NCI-H1417 treated with DMSO at 0.1 percent for 48 hours (cell line): Measurements from ENCODE around the gene APPBP2.
"Not testable (repeated sequence)": the region's sequence is repeated elsewhere in the genome, so short reads cannot be mapped to it uniquely, and the experiment has no call there.

ENCODE experiments used
- DNase-seq: peaks from one replicate; lab custom pipeline; 2025; lab: John Stamatoyannopoulos, UW

APPBP2 gene

DNA sequence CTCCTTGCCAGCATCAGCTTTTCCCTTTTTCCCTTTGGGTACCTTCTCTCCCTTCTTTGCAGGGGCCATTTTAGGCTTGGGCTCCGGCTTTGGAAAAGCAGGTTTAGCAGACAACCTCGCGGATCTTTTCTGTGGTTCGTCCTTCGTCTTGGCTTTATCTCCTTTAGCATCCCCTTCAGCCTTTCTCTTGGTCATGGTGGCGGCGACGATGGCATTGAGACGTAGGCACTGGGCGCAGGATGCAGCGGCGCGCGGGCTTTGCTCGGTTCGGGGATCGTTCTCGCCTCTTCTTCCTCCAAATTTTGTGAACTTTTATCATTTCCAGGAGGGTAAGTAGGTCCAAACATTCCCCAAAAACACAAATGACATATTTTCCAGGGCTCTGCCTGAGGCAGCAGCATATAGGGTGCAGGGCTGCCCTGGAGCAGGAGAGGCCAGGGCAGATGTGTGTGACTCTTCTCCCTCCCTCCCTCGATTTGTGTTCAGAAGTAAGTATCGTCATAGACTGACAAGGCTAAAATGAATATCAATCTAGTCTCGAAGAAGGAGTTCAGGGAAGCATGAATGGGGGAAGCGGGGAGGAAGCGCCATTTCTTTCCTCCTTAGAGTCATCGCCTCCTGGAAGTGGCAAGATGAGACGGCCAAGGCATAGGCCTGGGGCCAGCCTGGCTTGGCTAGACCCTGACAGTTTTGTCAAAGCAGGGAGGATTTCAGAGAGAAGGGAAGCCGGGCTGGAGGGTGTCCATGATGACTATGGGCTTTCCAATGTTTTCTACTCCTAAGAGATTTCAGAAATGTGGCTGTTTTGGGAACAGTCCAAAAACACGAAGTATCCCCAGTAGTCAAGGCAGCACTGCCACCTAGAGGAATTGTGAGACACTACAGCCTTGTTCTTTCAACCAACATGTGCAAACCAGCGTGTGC is 90.5 kb downstream of the APPBP2 start:
- peak; percentile 16 for DNase-seq

DNA sequence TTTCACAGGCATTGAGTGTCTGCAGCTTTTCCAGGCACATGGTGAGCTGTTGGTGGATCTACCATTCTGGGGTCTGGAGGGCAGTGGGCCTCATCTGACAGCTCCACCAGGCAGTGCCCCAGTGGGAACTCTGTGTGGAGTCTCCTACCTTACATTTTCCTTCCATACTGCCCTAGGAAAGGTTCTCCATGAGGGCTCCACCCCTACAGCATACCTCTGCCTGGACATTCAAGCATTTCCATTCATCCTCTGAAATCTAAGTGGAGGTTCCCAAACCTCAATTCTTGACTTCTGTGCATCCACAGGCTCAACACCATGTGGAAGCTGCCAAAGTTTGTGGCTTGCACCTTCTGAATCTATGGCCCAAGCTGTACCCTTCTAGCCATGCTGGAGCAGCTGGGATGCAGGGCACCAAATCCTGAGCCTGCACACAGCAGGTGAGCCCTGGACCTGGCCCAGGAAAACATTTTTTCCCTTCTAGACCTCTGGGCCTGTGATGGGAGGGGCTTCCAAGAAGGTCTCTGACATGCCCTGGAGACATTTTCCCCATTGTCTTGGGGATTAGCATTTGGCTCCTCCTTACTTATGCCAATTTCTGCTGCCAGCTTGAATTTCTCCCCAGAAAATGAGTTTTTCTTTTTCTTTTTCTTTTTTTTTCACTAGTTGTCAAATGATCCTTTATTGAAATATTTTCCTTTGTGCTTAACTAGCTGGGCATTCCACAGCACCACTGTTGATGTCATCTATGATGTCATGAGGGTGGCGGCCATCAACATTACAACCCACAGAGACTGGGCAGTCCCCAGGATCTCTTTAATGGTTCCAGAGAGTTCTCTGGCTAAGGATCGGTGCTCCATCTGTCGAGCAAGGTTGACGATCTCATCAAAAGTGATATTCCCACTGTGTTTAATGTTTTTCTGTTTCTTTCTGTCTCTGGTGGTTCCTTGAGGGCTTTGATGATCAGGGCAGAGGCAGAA is 92.7 kb downstream of the APPBP2 start:
- DNase-seq, result not testable (repeated sequence)

DNA sequence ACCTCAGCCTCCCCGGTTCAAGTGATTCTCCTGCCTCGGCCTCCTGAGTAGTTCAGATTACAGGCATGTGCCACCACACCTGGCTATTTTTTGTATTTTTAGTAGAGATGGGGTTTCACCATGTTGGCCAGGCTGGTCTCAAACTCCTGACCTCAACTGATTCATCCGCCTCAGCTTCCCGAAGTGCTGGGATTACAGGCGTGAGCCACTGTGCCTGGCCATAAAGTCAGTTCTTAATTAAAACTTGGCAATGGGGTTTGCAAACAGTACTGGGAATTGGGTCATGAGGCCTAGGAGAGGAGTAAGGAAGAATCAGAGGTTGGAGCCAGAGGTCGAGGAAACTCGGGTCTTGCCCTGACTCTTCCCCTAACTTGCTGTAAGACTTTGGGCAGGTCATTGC is 95.5 kb downstream of the APPBP2 start:
- not testable (repeated sequence) for DNase-seq

DNA sequence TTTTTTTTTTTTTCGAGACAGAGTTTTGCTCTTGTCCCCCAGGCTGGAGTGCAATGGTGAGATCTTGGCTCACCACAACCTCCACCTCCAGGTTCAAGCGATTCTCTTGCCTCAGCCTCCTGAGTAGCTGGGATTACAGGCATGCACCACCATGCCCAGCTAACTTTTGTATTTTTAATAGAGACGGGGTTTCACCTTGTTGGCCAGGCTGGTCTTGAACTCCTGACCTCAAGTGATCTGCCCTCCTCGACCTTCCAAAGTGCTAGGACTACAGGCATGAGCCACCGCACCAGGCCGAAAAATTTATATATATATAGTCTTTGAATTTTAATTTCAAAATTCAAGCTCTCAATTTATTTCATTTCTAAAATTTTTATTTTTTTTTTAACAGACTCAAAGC is 97.6 kb downstream of the APPBP2 start:
- not testable (repeated sequence) for DNase-seq

DNA sequence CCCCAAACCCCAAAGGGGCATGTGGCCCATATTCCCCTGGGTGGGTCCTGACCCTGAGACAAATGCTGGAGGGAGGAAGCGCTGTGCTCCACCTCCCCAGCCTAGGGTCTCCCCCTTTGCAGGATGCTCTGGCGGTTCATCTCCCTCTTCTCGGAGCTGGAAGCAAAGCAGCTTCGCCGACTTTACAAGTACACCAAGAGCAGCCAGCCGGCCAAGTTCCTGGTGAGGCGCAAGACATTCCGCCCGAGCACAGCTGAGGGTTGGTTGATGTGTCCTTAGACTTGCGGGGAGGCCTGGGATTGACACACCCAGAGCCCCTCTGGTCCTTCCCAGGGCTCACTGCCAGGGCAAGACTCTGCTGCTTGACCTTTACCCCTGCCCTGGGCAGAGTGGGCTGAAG is 99.4 kb downstream of the APPBP2 start:
- no peak for DNase-seq

DNA sequence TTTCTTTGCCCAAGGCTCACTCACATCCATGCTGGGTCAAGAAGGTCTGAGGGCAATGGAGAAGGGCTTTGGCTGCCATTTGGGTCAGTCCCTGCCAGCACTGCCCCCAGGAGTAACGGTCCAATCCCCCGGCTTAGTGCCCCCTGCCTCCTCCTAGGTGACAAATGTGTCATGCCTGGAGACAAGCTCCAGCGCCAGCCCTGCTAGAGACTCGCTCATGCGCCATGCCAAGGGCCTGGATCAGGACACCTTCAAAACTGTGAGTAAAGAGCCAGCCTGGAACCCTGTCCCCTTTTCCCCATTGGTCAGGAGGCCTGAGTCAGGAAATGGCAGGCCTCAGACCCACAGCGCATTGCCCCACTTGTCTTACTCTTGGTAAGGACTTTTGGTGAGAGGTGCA is 100.4 kb downstream of the APPBP2 start:
- no peak for DNase-seq

DNA sequence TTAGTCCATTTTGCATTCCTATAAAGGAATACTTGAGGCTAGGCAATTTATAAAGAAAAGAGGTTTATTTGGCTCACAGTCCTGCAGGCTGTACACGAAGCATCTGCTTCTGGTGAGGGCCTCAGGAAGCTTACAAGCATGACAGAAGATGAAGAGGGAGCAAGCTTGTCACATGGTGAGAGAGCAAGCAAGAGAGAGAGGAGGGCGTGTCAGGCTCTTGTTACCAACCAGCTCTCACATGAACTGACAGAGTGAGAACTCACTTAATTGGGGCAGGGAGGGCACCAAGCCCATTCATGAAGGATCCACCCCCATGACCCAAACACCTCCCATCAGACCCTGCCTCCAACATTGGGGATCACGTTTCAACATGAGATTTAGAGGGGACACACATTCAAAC is 102.2 kb downstream of the APPBP2 start:
- no peak for DNase-seq

DNA sequence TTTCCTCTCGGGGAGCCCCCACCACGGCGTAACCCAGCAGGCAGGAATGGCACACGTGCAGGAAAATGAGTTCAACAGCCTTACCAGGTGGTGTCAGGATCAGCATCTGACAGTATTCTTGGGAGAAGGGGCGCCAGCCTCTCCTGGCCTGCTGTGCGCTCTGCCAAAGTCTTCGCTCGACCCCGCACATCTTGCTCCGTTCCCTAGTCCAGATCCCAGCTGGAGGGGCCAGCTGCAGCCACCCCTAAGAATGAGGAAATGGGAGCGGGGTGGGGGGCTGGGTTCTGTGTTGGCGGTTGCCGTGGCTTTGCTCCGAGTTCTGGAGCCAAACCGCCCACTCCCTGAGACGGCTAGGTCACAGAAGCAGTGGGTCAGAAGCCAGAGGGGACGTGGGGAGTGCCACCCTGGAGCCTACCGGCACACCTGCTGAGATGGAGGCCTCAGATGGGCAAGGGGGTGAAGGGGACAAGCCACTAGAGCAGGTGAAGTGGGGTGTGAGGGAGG is 103.8 kb downstream of the APPBP2 start, which contains the start of gene CHCT1:
Gene CHCT1 (plus strand): TSS at position 328 of the 504 bp plus-strand sequence. CDS start 104 bp downstream, at position 432.
- DNase-seq, result no peak

DNA sequence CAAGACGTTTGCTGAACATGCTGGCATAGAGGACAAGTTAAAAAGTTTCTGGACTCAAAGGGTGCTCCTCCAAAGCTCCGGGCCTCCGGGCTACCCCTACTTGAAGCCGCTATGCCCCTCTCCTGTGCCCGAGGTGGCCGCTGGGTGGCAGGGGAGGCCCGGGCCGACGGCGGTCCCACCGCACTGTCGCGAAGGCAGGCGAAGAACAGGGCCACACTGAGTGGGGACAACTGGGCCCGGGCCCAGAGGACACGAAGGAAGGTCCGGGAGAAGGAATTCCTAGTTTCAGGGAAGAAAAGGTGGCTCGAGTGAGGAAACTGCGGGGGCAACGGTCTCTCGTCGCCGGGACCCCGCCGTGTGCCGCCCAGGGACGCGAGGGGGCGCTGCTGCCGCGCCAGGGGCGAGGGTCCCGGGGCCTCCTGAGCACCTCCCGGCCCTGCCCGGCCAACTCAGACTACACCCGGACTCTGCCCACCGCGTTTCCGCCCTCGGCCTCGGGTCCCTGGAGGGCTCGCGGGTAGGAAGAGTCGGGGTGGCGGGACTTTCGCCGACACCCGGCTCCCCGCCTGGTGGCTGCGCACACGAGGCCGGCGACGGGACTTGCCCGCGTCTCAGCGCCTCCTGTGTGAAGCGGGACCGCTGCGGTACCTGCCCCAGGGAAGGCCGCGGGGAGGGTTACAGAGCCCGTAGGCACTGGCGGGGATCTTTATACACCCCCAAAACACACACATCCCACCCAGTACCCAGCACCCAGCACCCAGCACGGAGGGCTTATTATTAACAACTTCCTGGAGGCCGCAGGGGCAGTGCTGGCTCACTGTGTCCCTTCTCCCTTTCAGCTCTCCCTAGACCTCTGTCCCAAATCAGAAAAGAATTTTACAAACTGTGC is 104.5 kb downstream of the APPBP2 start:
- no peak for DNase-seq

DNA sequence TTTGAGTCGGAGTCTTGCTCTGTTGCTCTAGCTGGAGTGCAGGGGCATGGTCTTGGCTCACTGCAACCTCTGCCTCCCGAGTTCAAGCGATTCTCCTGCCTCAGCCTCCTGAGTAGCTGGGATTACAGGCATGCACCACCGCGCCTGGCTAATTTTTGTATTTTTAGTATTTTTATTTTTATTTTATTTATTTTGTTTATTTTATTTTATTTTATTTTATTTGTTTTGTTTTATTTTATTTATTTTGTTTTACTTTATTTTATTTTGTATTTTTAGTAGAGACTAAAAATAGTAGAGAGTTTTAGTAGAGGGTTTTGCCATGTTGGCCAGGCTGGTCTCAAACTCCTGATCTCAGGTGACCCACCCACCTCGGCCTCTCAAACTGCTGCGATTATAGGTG is 106.2 kb downstream of the APPBP2 start:
- DNase-seq, result not testable (repeated sequence)

DNA sequence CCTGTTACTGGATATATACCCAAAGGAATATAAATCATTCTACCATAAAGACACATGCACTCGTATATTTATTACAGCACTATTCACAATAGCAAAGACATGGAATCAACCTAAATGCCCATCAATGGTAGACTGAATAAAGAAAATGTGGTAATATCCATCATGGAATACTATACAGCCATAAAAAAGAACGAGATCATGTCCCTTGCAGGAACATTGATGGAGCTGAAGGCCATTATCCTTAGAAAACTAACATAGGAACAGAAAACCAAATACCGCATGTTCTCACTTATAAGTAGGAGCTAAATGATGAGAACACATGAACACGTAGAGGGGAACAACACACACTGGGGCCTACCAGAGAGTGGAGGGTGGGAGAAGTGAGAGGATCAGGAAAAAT is 107.0 kb downstream of the APPBP2 start:
- DNase-seq, result not testable (repeated sequence)

DNA sequence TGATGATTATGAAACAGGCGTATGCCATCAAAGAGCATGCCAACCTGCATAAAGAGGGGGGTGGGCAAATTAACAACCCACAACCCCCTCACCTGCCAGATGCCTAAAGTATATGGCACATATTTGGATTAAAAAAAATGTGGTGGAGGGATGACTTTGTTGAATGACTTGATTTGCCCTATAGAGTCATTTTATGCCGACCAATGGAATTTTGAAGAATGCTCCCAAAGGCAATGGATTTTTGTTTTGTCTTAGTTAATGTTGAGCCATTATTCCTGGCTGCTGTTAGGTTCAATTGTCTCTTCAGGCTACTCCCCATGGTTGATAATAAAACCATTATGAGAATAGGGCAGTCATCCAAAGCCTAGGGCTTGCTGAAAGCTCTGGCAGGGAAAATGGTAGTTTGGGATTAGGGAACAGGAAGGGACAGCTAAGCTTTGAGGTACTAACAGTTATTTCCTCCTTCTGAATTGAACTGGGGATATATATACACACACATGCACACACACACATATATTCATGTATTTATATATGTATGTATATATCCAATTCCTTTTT is 109.6 kb downstream of the APPBP2 start:
- DNase-seq, result no peak

DNA sequence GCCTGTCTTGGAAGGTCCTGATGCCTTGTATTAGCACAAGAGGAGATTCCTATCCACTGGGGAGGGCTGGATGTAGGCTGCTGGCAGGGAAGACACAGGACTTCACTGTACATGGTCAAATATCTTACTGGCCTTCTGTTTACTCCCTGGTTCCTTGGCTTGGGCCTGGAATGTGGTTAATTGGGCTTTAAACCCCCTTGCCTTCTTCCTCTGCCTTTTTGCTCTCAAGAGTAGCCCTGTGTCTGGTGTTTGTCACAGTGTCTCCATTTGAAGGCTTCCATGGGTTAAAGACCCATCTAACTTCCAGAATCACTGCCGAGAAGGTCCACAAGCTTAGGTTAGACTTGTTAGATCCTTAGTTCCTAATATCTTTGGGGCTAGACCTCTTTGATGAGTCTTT is 110.9 kb downstream of the APPBP2 start:
- DNase-seq, result no peak

DNA sequence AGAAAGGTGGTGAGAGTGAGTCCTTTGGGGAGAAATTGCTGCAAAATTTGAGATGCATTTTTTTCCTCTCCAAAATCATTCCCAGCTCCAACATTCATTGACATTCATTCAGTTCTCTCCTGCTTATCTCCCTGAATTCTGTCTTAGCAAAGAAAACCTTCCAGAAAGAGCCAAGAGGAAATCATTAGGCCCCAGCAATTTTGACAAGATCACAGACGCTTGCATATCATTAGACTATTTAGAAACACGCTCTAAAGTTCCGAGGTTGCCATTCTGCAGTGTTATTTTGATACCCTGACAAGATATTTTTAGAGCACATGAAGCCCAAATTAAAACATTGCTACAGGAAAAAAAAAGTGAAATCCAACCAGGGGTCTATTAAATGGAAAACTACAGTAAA is 113.3 kb downstream of the APPBP2 start:
- no peak for DNase-seq

DNA sequence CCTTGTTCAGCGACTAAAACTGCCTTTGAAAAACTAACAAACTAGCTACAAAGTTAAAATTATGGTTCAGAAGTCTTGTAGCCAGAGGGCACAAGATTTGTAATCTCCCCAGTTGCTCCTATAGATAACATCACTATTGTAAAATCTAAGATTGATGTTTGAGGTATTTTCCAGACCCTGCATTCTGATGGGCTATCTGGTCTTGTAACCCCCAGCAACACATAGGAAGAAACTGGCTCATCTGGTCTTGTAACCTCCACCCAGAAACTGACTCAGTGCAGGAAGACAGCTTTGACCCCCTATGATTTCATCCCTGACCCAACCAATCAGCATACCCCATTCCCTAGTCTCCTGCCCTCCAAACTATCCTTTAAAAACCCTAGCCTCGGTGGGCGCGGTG is 116.0 kb downstream of the APPBP2 start:
- DNase-seq, result no peak

DNA sequence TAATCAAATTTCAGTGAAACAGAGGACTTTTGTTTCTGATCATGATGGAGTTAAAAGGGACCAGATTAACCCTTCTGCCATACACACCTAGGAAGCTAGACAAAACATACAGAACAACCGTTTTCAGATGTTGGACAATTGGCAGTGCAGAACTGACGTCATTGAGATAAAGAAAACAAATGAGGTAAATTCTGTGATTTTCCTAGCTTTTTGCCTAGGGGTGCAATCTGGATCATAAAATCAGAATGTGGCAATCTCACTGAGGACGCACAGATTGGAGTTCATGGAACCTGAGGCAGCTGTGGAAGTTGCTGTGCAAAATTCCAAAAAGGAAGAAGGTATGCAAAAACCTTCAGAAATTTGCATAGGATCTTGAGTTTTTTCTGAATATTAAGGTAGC is 119.2 kb downstream of the APPBP2 start:
- no peak for DNase-seq

DNA sequence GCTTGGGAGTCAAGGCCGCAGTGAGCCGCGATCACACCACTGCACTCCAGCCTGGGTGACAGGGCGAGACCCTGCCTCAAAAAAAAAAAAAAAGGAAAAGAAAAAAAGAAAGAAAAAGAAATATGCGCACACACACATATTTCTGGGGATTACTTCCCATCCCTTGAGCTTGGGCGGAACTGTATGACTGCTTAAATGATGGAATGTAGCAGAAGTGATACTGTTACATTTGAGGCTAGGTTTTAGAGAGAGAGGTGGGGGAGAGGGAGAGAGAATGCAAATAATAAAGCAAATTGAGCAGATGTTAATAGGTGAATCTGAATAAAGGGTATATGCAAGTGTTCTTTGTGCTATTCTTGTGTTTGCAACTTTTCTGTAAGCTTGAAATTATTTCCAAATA is 122.1 kb downstream of the APPBP2 start:
- no peak for DNase-seq

DNA sequence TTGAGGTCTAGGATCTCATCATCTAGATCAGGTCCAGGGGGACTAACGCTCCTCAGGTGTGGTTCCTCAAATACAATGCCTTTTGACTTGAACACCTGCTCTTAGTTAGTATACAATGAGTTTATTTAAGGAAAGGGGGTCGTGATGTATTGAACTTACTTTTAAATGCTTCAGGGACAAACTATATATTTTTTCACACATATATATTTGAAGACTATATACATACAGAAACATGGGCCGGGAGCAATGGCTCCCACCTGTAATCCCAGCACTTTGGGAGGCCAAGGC is 122.6 kb downstream of the APPBP2 start:
- no peak for DNase-seq

DNA sequence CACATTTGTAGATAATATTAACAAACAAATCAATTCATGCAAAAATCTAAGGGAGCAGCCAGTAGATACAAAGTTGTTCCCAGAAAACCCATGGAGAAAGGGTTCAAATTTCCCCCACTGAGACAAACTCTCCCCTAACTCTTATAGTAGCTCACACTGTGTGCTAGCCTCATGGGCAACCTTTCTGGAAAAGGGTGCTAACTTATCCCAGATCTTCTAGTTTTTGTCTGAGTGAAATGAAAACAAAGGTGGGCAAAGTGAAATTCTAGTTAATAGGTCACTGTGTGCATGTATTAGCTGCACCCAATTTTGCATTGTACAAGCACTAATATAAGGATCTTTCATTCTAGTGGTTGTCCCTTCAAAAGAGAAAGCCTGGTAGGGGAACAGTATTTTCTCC is 124.2 kb downstream of the APPBP2 start:
- no peak for DNase-seq

DNA sequence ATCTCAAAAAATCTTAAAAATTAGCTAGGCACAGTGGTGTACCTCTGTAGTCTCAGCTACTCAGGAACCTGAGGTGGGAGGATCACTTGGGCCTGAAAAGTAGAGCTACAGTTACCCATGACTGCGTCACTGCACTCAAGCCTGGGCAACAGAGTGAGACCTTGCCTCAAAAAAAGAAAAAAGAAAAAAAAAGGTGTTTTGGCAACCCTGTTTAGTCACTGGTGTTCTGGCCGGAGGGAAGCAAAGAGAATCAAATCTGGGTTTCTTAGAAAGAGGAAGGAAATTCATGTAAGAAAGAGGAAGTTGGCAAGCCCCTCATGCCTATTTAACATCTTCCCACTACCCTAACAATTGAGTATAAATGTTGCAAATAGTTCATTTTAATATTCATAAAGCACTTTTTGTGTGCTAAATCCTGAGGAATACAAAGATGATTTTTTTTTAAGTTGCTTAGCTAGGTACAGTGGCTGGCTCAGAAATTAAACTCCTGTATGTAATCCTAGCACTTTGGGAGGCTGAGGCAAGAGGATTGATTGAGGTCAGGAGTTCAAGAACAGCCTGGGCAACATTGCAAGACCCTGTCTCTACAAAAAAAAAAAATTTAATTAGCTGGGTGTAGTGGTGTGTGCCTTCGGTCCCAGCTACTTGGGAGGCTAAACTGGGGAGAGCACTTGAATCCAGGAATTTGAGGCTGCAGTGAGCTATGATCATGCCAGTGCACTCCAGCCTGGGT is 127.6 kb downstream of the APPBP2 start:
- DNase-seq, result no peak

DNA sequence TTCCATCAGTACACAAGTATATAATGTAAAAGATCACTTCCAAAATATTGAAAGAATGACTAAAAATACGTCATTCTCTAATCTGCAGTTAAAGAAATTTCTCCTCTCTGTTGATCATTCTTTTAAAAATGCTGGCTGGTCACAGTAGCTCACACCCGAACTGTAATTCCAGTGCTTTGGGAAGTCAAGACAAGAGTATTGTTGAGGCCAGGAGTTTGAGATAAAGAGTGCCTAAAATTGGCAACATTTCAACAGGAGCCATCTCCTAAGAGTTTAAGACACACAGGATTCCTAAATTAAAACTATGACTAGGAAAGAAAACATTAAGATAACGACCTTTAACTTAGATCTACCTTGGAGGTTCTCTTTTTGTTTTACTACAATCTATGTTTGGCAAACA is 129.6 kb downstream of the APPBP2 start:
- DNase-seq, result no peak
